Hepatocyte (in vitro differentiated cells): Measurements from ENCODE around the gene PCDHGA10. TPM values are rescaled to one million over a fixed set of nuclear protein-coding genes. Genes with fewer than 3 reads are reported as not detected.
"Not testable (repeated sequence)": the region's sequence is repeated elsewhere in the genome, so short reads cannot be mapped to it uniquely, and the experiment has no call there.

ENCODE experiments used
- DNase-seq: peaks from one replicate; pipeline ENCODE4 v3.0.0-alpha.2; 2016; ENCODE audit warnings: low spot score
- H2AFZ ChIP-seq: fragments of 200-600 bp; sonication (generic); 2 replicates; pipeline ENCODE4 v1.6.0; 2016; ENCODE audit warnings: antibody characterized with exemption, mild to moderate bottlenecking
- H3K27ac ChIP-seq: fragments of 200-600 bp; sonication (generic); 2 replicates; pipeline ENCODE4 v1.5.1; 2016; ENCODE audit warnings: mild to moderate bottlenecking
- H3K27me3 ChIP-seq: fragments of 200-600 bp; sonication (generic); 2 replicates; pipeline ENCODE4 v1.6.1; 2016
- H3K36me3 ChIP-seq: fragments of 200-600 bp; sonication (generic); replicated peaks from 2 replicates; pipeline ENCODE4 v1.5.1; 2016; ENCODE audit warnings: low read depth; ENCODE audit not compliant: insufficient read depth
- H3K4me1 ChIP-seq: fragments of 200-600 bp; sonication (generic); 2 replicates; pipeline ENCODE4 v1.5.1; 2016; ENCODE audit warnings: mild to moderate bottlenecking, moderate library complexity; ENCODE audit not compliant: insufficient read depth
- H3K4me2 ChIP-seq: fragments of 200-600 bp; sonication (generic); 2 replicates; pipeline ENCODE4 v1.6.0; 2016
- H3K4me3 ChIP-seq: fragments of 200-600 bp; sonication (generic); 2 replicates; pipeline ENCODE4 v1.5.1; 2016; ENCODE audit warnings: mild to moderate bottlenecking
- H3K79me2 ChIP-seq: fragments of 200-600 bp; sonication (generic); 2 replicates; pipeline ENCODE4 v1.6.0; 2017; ENCODE audit warnings: mild to moderate bottlenecking
- H3K9me2 ChIP-seq: fragments of 200-600 bp; sonication (generic); replicated peaks from 2 replicates; pipeline ENCODE4 v1.6.0; 2017; ENCODE audit warnings: mild to moderate bottlenecking; ENCODE audit not compliant: insufficient read depth
- H3K9me3 ChIP-seq: fragments of 200-600 bp; sonication (generic); 2 replicates; pipeline ENCODE4 v1.5.1; 2016; ENCODE audit warnings: low read depth, mild to moderate bottlenecking
- H4K20me1 ChIP-seq: fragments of 200-600 bp; sonication (generic); 2 replicates; pipeline ENCODE4 v1.6.0; 2016; ENCODE audit warnings: mild to moderate bottlenecking; ENCODE audit not compliant: insufficient read depth, poor library complexity, severe bottlenecking
- EZH2 ChIP-seq: fragments of 200-600 bp; sonication (generic); IDR thresholded peaks from 2 replicates; pipeline ENCODE4 v1.6.1; 2016; ENCODE audit warnings: antibody characterized with exemption, mild to moderate bottlenecking, borderline replicate concordance
- EZH2phosphoT487 ChIP-seq: fragments of 200-600 bp; sonication (generic); IDR thresholded peaks from one replicate; pipeline ENCODE4 v1.6.1; 2018; ENCODE audit warnings: antibody characterized with exemption, mild to moderate bottlenecking, low read depth, moderate library complexity; ENCODE audit not compliant: unreplicated experiment, severe bottlenecking
- WGBS: methylation state at CpG from one replicate; pipeline ENCODE4 v1.1.6; 2016; ENCODE audit warnings: low lambda C conversion rate; ENCODE audit errors: missing lambda C conversion rate; 5-methylcytosine and 5-hydroxymethylcytosine counted together
- polyA plus RNA-seq: library from polyadenylated mRNA; unstranded; fragments of >200 nt; fragmentation: Nextera tagmentation; extraction: Ambion mirVana; gene quantifications from 2 replicates; pipeline ENCODE4 v1.2.1, GENCODE V29; 2016
- total RNA-seq: library from RNA; depleted of rRNA; stranded (reverse); fragments of >200 nt; gene quantifications from 2 replicates; pipeline ENCODE4 v1.2.3, GENCODE V29; 2014
- TF ChIP-seq, protein P1 (sequence below): fragments of 200-600 bp; sonication (generic); IDR thresholded peaks from 2 replicates; pipeline ENCODE4 v1.5.1; 2016; ENCODE audit warnings: antibody characterized with exemption, mild to moderate bottlenecking; ENCODE audit not compliant: poor library complexity

PCDHGA10 gene
- total and polyA plus RNA-seq, 2 experiments from 2014 or later, result 3.0 to 6.7 TPM

DNA sequence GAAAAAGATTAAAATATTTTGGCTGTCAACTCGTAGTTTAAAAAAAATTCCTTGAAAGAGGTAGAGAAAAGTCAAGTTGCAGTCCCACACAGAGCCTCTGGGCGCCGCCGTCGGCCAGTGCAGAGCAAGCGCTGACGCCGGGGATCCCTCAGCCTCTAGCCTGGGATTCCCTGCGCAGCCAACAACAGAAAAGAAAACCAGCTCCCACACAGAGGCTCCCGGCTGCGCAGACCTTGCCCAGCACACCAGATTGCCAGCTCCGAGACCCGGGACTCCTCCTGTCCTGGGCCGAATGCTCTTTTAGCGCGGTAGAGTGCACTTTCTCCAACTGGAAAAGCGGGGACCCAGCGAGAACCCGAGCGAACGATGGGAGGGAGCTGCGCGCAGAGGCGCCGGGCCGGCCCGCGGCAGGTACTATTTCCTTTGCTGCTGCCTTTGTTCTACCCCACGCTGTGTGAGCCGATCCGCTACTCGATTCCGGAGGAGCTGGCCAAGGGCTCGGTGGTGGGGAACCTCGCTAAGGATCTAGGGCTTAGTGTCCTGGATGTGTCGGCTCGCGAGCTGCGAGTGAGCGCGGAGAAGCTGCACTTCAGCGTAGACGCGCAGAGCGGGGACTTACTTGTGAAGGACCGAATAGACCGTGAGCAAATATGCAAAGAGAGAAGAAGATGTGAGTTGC, 4.8 kb downstream of the PCDHGA10 start, which contains the start of gene PCDHGB7:
Gene PCDHGB7 (plus strand): TSS at position 184 of the 679 bp plus-strand sequence. CDS start 183 bp downstream, at position 367.
- not testable (repeated sequence) for H4K20me1 ChIP-seq, H3K9me2 ChIP-seq, H2AFZ ChIP-seq, H3K27me3 ChIP-seq, H3K79me2 ChIP-seq, H3K36me3 ChIP-seq, H3K4me1 ChIP-seq
- TF ChIP-seq, protein P1, sequence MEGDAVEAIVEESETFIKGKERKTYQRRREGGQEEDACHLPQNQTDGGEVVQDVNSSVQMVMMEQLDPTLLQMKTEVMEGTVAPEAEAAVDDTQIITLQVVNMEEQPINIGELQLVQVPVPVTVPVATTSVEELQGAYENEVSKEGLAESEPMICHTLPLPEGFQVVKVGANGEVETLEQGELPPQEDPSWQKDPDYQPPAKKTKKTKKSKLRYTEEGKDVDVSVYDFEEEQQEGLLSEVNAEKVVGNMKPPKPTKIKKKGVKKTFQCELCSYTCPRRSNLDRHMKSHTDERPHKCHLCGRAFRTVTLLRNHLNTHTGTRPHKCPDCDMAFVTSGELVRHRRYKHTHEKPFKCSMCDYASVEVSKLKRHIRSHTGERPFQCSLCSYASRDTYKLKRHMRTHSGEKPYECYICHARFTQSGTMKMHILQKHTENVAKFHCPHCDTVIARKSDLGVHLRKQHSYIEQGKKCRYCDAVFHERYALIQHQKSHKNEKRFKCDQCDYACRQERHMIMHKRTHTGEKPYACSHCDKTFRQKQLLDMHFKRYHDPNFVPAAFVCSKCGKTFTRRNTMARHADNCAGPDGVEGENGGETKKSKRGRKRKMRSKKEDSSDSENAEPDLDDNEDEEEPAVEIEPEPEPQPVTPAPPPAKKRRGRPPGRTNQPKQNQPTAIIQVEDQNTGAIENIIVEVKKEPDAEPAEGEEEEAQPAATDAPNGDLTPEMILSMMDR, result peak; percentile 67
- Histone ChIP-seq H3K4me3 (peak within 1 kb of the TSS; percentile 22), H3K27ac (peak within 1 kb of the TSS; percentile 21), H3K4me2 (peak within 1 kb of the TSS; percentile 66), H3K9me3 (peaks cover 55% of the 10 kb centered on the region)
- DNase-seq, result peak; percentile 83
- 7% methylated on average over 45 of the region's 47 CpGs for WGBS

DNA sequence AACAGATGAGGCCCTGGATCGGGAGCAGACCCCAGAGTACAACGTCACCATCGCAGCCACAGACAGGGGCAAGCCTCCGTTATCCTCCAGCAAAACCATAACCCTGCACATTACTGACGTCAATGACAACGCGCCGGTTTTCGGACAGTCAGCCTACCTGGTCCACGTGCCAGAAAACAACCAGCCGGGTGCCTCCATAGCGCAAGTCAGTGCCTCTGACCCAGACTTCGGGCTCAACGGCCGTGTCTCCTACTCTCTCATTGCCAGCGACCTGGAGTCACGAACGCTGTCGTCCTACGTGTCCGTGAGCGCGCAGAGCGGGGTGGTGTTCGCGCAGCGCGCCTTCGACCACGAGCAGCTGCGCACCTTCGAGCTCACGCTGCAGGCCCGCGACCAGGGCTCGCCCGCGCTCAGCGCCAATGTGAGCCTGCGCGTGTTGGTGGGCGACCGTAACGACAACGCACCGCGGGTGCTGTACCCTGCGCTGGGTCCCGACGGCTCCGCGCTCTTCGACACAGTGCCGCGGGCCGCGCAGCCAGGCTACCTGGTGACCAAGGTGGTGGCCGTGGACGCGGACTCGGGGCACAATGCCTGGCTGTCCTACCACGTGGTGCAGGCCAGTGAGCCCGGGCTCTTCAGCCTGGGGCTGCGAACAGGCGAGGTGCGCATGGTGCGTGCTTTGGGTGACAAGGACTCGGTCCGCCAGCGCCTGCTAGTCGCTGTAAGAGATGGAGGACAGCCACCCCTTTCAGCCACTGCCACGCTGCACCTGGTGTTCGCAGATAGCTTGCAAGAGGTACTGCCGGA, 6.5 kb downstream of the PCDHGA10 start:
- H3K4me1 ChIP-seq, result no peaks in the 10 kb centered on the region
- peaks cover 8% of the 10 kb centered on the region for H3K36me3 ChIP-seq
- DNase-seq, result no peak
- no peak overlapping the region for H3K27ac ChIP-seq
- H3K4me2 ChIP-seq, result no peak overlapping the region
- H3K9me3 ChIP-seq, result peaks cover 63% of the 10 kb centered on the region
- H3K9me2 ChIP-seq, result no peaks in the 10 kb centered on the region
- no peak overlapping the region for H3K4me3 ChIP-seq
- TF ChIP-seq EZH2 (no peak), EZH2phosphoT487 (no peak)
- TF ChIP-seq, protein P1, result no peak
- over 99% methylated on average over 72 of the region's 74 CpGs for WGBS
- H3K79me2 ChIP-seq, result peaks cover 10% of the 10 kb centered on the region
- H3K27me3 ChIP-seq, result no peaks in the 10 kb centered on the region
- no peaks in the 10 kb centered on the region for H4K20me1 ChIP-seq
- H2AFZ ChIP-seq, result no peak overlapping the region

DNA sequence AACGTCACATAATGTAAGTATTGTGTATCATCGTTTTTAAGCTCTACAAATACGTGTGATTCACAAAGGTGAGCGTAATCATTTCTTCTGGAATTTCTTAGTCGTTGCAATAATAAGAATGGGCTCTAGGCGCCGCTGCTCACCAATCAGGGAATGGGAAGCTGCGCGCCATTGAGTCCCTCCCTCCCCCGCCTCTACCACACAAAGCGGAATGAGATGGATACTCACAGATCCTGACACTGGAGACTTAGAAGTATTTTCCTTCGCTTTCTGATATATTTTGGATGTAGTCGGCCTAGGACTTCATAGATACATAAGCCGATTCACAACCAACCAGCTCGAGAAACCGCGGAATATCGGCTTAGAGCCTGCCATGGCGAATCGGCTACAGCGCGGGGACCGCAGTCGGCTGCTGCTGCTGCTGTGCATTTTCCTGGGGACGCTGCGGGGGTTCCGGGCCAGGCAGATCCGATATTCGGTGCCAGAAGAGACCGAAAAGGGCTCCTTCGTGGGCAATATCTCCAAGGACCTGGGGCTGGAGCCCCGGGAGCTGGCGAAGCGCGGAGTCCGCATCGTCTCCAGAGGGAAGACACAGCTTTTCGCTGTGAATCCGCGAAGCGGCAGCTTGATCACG, 8.2 kb downstream of the PCDHGA10 start, which contains the start of gene PCDHGA11:
Gene PCDHGA11 (plus strand): TSS at position 197 of the 634 bp plus-strand sequence. CDS start 177 bp downstream, at position 374.
- Histone ChIP-seq H3K4me2 (peak within 1 kb of the TSS; percentile 60), H3K79me2 (peaks cover 13% of the 10 kb centered on the region), H4K20me1 (no peaks in the 10 kb centered on the region), H3K9me2 (no peaks in the 10 kb centered on the region), H3K4me3 (peak within 1 kb of the TSS; percentile 29), H3K4me1 (no peaks in the 10 kb centered on the region), H3K36me3 (peaks cover 14% of the 10 kb centered on the region), H3K9me3 (peaks cover 74% of the 10 kb centered on the region), H3K27ac (no peak within 1 kb of the TSS), H3K27me3 (no peaks in the 10 kb centered on the region), H2AFZ (no peak within 1 kb of the TSS)
- peak; percentile 52 for DNase-seq
- no peak for TF ChIP-seq EZH2
- TF ChIP-seq EZH2phosphoT487, result no peak
- TF ChIP-seq, protein P1, result peak; percentile 32
- WGBS, result 51% methylated on average over 42 of the region's 42 CpGs
